DOHH2 (cell line): ENCODE measurements around the gene PIK3CB.

Experiments used
- EZH2phosphoT487 ChIP-seq: fragments of 200-600 bp; sonication (generic); IDR thresholded peaks from 2 replicates; pipeline ENCODE4 v1.6.1; 2017; ENCODE audit warnings: borderline replicate concordance, mild to moderate bottlenecking, antibody characterized with exemption, low read length, moderate library complexity, mixed read lengths
- TF ChIP-seq, protein P1 (sequence below): fragments of 200-600 bp; sonication (generic); IDR thresholded peaks from one replicate; pipeline ENCODE4 v1.5.1; 2014; ENCODE audit warnings: antibody characterized with exemption, mild to moderate bottlenecking, low read depth, low read length; ENCODE audit not compliant: poor library complexity, severe bottlenecking

- TF ChIP-seq, protein P1, sequence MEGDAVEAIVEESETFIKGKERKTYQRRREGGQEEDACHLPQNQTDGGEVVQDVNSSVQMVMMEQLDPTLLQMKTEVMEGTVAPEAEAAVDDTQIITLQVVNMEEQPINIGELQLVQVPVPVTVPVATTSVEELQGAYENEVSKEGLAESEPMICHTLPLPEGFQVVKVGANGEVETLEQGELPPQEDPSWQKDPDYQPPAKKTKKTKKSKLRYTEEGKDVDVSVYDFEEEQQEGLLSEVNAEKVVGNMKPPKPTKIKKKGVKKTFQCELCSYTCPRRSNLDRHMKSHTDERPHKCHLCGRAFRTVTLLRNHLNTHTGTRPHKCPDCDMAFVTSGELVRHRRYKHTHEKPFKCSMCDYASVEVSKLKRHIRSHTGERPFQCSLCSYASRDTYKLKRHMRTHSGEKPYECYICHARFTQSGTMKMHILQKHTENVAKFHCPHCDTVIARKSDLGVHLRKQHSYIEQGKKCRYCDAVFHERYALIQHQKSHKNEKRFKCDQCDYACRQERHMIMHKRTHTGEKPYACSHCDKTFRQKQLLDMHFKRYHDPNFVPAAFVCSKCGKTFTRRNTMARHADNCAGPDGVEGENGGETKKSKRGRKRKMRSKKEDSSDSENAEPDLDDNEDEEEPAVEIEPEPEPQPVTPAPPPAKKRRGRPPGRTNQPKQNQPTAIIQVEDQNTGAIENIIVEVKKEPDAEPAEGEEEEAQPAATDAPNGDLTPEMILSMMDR, result no peak
- TF ChIP-seq EZH2phosphoT487, result no peak
Measured at GRCh38 chr3:138761002-138761401, 73.7 kb downstream of the PIK3CB start.
